Rectal smooth muscle tissue (tissue), 1 donor: ENCODE measurements around the gene FOXD1.
A peak's percentile ranks its signal among the peaks of the same experiment; 100 is the strongest.

Experiments used
- H3K27ac ChIP-seq: one replicate; pipeline ENCODE4 v1.7.0; 2013; ENCODE audit warnings: low read depth, low read length, inconsistent platforms
- H3K27me3 ChIP-seq: one replicate; pipeline ENCODE4 v1.7.0; 2013; ENCODE audit warnings: low read length; ENCODE audit not compliant: control insufficient read depth, insufficient read depth
- H3K36me3 ChIP-seq: one replicate; pipeline ENCODE4 v1.7.0; 2013; ENCODE audit warnings: low read length; ENCODE audit not compliant: control insufficient read depth, insufficient read depth
- H3K4me1 ChIP-seq: one replicate; pipeline ENCODE4 v1.7.0; 2013; ENCODE audit warnings: low read length; ENCODE audit not compliant: control insufficient read depth, insufficient read depth
- H3K4me3 ChIP-seq: one replicate; pipeline ENCODE4 v1.7.0; 2013; ENCODE audit warnings: low read length
- H3K9ac ChIP-seq: one replicate; pipeline ENCODE4 v1.7.0; 2013; ENCODE audit warnings: low read length

Gene FOXD1

GRCh38 chr5:73434461-73434860, 14.1 kb downstream of the FOXD1 start:
- Histone ChIP-seq H3K4me1 (no peaks in the 10 kb centered on the region), H3K36me3 (no peaks in the 10 kb centered on the region), H3K9ac (no peak overlapping the region), H3K4me3 (no peak overlapping the region), H3K27ac (no peak overlapping the region), H3K27me3 (peaks cover 39% of the 10 kb centered on the region)

GRCh38 chr5:73433982-73434342, 14.6 kb downstream of the FOXD1 start:
- Histone ChIP-seq H3K27me3 (peaks cover 36% of the 10 kb centered on the region), H3K27ac (no peak overlapping the region), H3K9ac (no peak overlapping the region), H3K4me3 (no peak overlapping the region), H3K36me3 (no peaks in the 10 kb centered on the region), H3K4me1 (no peaks in the 10 kb centered on the region)

GRCh38 chr5:73433272-73433981, 15.2 kb downstream of the FOXD1 start:
- no peak overlapping the region for H3K9ac ChIP-seq
- no peak overlapping the region for H3K27ac ChIP-seq
- H3K27me3 ChIP-seq = peaks cover 32% of the 10 kb centered on the region
- H3K4me1 ChIP-seq = no peaks in the 10 kb centered on the region
- H3K4me3 ChIP-seq = no peak overlapping the region
- no peaks in the 10 kb centered on the region for H3K36me3 ChIP-seq

GRCh38 chr5:73431204-73431851, 17.2 kb downstream of the FOXD1 start:
- Histone ChIP-seq H3K4me1 (no peaks in the 10 kb centered on the region), H3K27me3 (peaks cover 16% of the 10 kb centered on the region), H3K27ac (no peak overlapping the region), H3K4me3 (no peak overlapping the region), H3K9ac (no peak overlapping the region), H3K36me3 (no peaks in the 10 kb centered on the region)

GRCh38 chr5:73426034-73426433, 22.5 kb downstream of the FOXD1 start:
- Histone ChIP-seq H3K27ac (no peak overlapping the region), H3K9ac (no peak overlapping the region), H3K36me3 (no peaks in the 10 kb centered on the region), H3K4me1 (no peaks in the 10 kb centered on the region), H3K4me3 (no peak overlapping the region), H3K27me3 (peaks cover 2% of the 10 kb centered on the region)

GRCh38 chr5:73424556-73424977, 24.0 kb downstream of the FOXD1 start:
- Histone ChIP-seq H3K9ac (no peak overlapping the region), H3K4me3 (no peak overlapping the region), H3K27me3 (peaks cover 9% of the 10 kb centered on the region), H3K27ac (no peak overlapping the region), H3K4me1 (no peaks in the 10 kb centered on the region), H3K36me3 (no peaks in the 10 kb centered on the region)

- Histone ChIP-seq H3K4me3 (no peak overlapping the region), H3K4me1 (no peaks in the 10 kb centered on the region), H3K27ac (no peak overlapping the region), H3K36me3 (no peaks in the 10 kb centered on the region), H3K9ac (no peak overlapping the region), H3K27me3 (peaks cover 23% of the 10 kb centered on the region)
Measured at GRCh38 chr5:73422164-73422563, 26.4 kb downstream of the FOXD1 start.

- no peak overlapping the region for H3K4me3 ChIP-seq
- H3K27me3 ChIP-seq = peaks cover 23% of the 10 kb centered on the region
- no peaks in the 10 kb centered on the region for H3K4me1 ChIP-seq
- H3K27ac ChIP-seq = no peak overlapping the region
- no peak overlapping the region for H3K9ac ChIP-seq
- no peaks in the 10 kb centered on the region for H3K36me3 ChIP-seq
Measured at GRCh38 chr5:73420666-73421065, 27.9 kb downstream of the FOXD1 start.

GRCh38 chr5:73419465-73420390, 28.8 kb downstream of the FOXD1 start:
- peak overlapping the region; percentile 45 for H3K4me3 ChIP-seq
- H3K4me1 ChIP-seq = no peaks in the 10 kb centered on the region
- H3K27me3 ChIP-seq = peaks cover 23% of the 10 kb centered on the region
- H3K36me3 ChIP-seq = no peaks in the 10 kb centered on the region
- no peak overlapping the region for H3K9ac ChIP-seq
- no peak overlapping the region for H3K27ac ChIP-seq

GRCh38 chr5:73419117-73419464, 29.5 kb downstream of the FOXD1 start:
- Histone ChIP-seq H3K4me3 (peak overlapping the region; percentile 19), H3K27me3 (peaks cover 23% of the 10 kb centered on the region), H3K4me1 (no peaks in the 10 kb centered on the region), H3K9ac (no peak overlapping the region), H3K27ac (no peak overlapping the region), H3K36me3 (no peaks in the 10 kb centered on the region)

GRCh38 chr5:73418244-73418691, 30.3 kb downstream of the FOXD1 start:
- peaks cover 23% of the 10 kb centered on the region for H3K27me3 ChIP-seq
- no peaks in the 10 kb centered on the region for H3K36me3 ChIP-seq
- H3K27ac ChIP-seq = no peak overlapping the region
- H3K4me3 ChIP-seq = no peak overlapping the region
- H3K9ac ChIP-seq = no peak overlapping the region
- H3K4me1 ChIP-seq = no peaks in the 10 kb centered on the region

- Histone ChIP-seq H3K27me3 (peaks cover 23% of the 10 kb centered on the region), H3K4me1 (no peaks in the 10 kb centered on the region), H3K9ac (no peak overlapping the region), H3K36me3 (no peaks in the 10 kb centered on the region), H3K27ac (no peak overlapping the region), H3K4me3 (no peak overlapping the region)
Measured at GRCh38 chr5:73417303-73418034, 31.1 kb downstream of the FOXD1 start.
